Hepatocyte (in vitro differentiated cells): ENCODE results near the gene KIF2A. TPM values are rescaled to one million over a fixed set of nuclear protein-coding genes. Genes with fewer than 3 reads are reported as not detected.

Experiments used
- DNase-seq: peaks from one replicate; pipeline ENCODE4 v3.0.0-alpha.2; 2016; ENCODE audit warnings: low spot score
- H2AFZ ChIP-seq: fragments of 200-600 bp; sonication (generic); 2 replicates; pipeline ENCODE4 v1.6.0; 2016; ENCODE audit warnings: antibody characterized with exemption, mild to moderate bottlenecking
- H3K27ac ChIP-seq: fragments of 200-600 bp; sonication (generic); 2 replicates; pipeline ENCODE4 v1.5.1; 2016; ENCODE audit warnings: mild to moderate bottlenecking
- H3K27me3 ChIP-seq: fragments of 200-600 bp; sonication (generic); 2 replicates; pipeline ENCODE4 v1.6.1; 2016
- H3K36me3 ChIP-seq: fragments of 200-600 bp; sonication (generic); replicated peaks from 2 replicates; pipeline ENCODE4 v1.5.1; 2016; ENCODE audit warnings: low read depth; ENCODE audit not compliant: insufficient read depth
- H3K4me1 ChIP-seq: fragments of 200-600 bp; sonication (generic); 2 replicates; pipeline ENCODE4 v1.5.1; 2016; ENCODE audit warnings: mild to moderate bottlenecking, moderate library complexity; ENCODE audit not compliant: insufficient read depth
- H3K4me2 ChIP-seq: fragments of 200-600 bp; sonication (generic); 2 replicates; pipeline ENCODE4 v1.6.0; 2016
- H3K4me3 ChIP-seq: fragments of 200-600 bp; sonication (generic); 2 replicates; pipeline ENCODE4 v1.5.1; 2016; ENCODE audit warnings: mild to moderate bottlenecking
- H3K79me2 ChIP-seq: fragments of 200-600 bp; sonication (generic); 2 replicates; pipeline ENCODE4 v1.6.0; 2017; ENCODE audit warnings: mild to moderate bottlenecking
- H3K9me2 ChIP-seq: fragments of 200-600 bp; sonication (generic); replicated peaks from 2 replicates; pipeline ENCODE4 v1.6.0; 2017; ENCODE audit warnings: mild to moderate bottlenecking; ENCODE audit not compliant: insufficient read depth
- H3K9me3 ChIP-seq: fragments of 200-600 bp; sonication (generic); 2 replicates; pipeline ENCODE4 v1.5.1; 2016; ENCODE audit warnings: low read depth, mild to moderate bottlenecking
- H4K20me1 ChIP-seq: fragments of 200-600 bp; sonication (generic); 2 replicates; pipeline ENCODE4 v1.6.0; 2016; ENCODE audit warnings: mild to moderate bottlenecking; ENCODE audit not compliant: insufficient read depth, poor library complexity, severe bottlenecking
- EZH2 ChIP-seq: fragments of 200-600 bp; sonication (generic); IDR thresholded peaks from 2 replicates; pipeline ENCODE4 v1.6.1; 2016; ENCODE audit warnings: antibody characterized with exemption, mild to moderate bottlenecking, borderline replicate concordance
- EZH2phosphoT487 ChIP-seq: fragments of 200-600 bp; sonication (generic); IDR thresholded peaks from one replicate; pipeline ENCODE4 v1.6.1; 2018; ENCODE audit warnings: antibody characterized with exemption, mild to moderate bottlenecking, low read depth, moderate library complexity; ENCODE audit not compliant: unreplicated experiment, severe bottlenecking
- WGBS: methylation state at CpG from one replicate; pipeline ENCODE4 v1.1.6; 2016; ENCODE audit warnings: low lambda C conversion rate; ENCODE audit errors: missing lambda C conversion rate; 5-methylcytosine and 5-hydroxymethylcytosine counted together
- polyA plus RNA-seq: library from polyadenylated mRNA; unstranded; fragments of >200 nt; fragmentation: Nextera tagmentation; extraction: Ambion mirVana; gene quantifications from 2 replicates; pipeline ENCODE4 v1.2.1, GENCODE V29; 2016
- total RNA-seq: library from RNA; depleted of rRNA; stranded (reverse); fragments of >200 nt; gene quantifications from 2 replicates; pipeline ENCODE4 v1.2.3, GENCODE V29; 2014
- TF ChIP-seq, protein P1 (sequence below): fragments of 200-600 bp; sonication (generic); IDR thresholded peaks from 2 replicates; pipeline ENCODE4 v1.5.1; 2016; ENCODE audit warnings: antibody characterized with exemption, mild to moderate bottlenecking; ENCODE audit not compliant: poor library complexity

The KIF2A gene
- total and polyA plus RNA-seq, 2 experiments from 2014 or later, result 28.3 to 46.9 TPM

DNA sequence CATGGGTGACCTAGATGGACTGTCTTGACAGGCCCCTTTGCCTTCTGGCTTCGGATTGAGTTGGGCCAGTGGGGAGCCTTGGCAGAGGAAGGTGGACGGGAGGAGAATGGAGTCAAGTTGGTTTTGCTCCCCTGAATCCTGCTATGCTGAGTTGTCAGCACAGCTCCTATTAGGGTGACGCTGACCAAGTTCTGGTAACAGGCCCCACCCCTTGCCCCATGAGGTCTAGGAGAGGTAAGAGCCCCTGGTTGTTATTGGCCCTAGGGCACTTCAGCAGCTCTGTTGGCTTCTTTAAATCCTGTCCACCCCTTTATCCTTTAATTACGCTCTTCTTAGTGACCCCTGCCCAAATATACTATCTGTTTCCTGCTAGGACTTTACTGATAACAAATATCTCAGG is 39.4 kb upstream of the KIF2A start:
- H3K4me3 ChIP-seq, result no peak overlapping the region
- 91% methylated on average over 4 of the region's 4 CpGs for WGBS
- H2AFZ ChIP-seq, result no peak overlapping the region
- H3K36me3 ChIP-seq, result no peaks in the 10 kb centered on the region
- H3K27ac ChIP-seq, result no peak overlapping the region
- no peaks in the 10 kb centered on the region for H3K79me2 ChIP-seq
- TF ChIP-seq, protein P1, sequence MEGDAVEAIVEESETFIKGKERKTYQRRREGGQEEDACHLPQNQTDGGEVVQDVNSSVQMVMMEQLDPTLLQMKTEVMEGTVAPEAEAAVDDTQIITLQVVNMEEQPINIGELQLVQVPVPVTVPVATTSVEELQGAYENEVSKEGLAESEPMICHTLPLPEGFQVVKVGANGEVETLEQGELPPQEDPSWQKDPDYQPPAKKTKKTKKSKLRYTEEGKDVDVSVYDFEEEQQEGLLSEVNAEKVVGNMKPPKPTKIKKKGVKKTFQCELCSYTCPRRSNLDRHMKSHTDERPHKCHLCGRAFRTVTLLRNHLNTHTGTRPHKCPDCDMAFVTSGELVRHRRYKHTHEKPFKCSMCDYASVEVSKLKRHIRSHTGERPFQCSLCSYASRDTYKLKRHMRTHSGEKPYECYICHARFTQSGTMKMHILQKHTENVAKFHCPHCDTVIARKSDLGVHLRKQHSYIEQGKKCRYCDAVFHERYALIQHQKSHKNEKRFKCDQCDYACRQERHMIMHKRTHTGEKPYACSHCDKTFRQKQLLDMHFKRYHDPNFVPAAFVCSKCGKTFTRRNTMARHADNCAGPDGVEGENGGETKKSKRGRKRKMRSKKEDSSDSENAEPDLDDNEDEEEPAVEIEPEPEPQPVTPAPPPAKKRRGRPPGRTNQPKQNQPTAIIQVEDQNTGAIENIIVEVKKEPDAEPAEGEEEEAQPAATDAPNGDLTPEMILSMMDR, result no peak
- TF ChIP-seq EZH2, result no peak
- no peak for DNase-seq
- no peaks in the 10 kb centered on the region for H3K9me2 ChIP-seq
- no peaks in the 10 kb centered on the region for H4K20me1 ChIP-seq
- no peak overlapping the region for H3K4me2 ChIP-seq
- H3K4me1 ChIP-seq, result peaks cover 5% of the 10 kb centered on the region
- no peaks in the 10 kb centered on the region for H3K27me3 ChIP-seq
- H3K9me3 ChIP-seq, result no peaks in the 10 kb centered on the region

DNA sequence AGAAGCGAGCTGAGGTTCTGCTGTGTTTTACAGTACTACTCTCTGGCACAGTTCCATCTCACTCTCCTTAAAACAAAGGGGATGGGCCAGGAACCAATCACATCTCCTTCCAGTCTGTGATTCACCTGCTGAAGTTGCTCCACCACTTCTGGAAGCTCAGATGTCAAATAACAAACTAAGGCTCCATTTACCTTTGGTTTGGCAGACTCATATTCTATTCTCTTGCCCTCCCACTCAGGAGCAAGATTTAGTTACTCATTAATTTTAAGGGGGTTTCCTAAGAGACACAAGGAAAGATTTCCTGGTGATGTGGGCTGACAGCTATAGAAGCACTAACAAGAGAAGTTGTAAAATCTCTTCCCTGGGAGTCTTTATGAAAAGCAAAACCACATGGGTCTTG is 37.8 kb upstream of the KIF2A start:
- H3K4me3 ChIP-seq, result no peak overlapping the region
- peaks cover 5% of the 10 kb centered on the region for H3K4me1 ChIP-seq
- 41% methylated on average over 1 of the region's 1 CpG for WGBS
- peak overlapping the region; percentile 9 for H3K4me2 ChIP-seq
- no peaks in the 10 kb centered on the region for H3K79me2 ChIP-seq
- no peaks in the 10 kb centered on the region for H3K36me3 ChIP-seq
- peak overlapping the region; percentile 56 for H3K27ac ChIP-seq
- peak; percentile 76 for DNase-seq
- no peaks in the 10 kb centered on the region for H3K9me2 ChIP-seq
- no peak overlapping the region for H2AFZ ChIP-seq
- TF ChIP-seq EZH2 (no peak), EZH2phosphoT487 (no peak)
- TF ChIP-seq, protein P1, result no peak
- no peaks in the 10 kb centered on the region for H4K20me1 ChIP-seq
- H3K27me3 ChIP-seq, result no peaks in the 10 kb centered on the region
- H3K9me3 ChIP-seq, result no peaks in the 10 kb centered on the region

DNA sequence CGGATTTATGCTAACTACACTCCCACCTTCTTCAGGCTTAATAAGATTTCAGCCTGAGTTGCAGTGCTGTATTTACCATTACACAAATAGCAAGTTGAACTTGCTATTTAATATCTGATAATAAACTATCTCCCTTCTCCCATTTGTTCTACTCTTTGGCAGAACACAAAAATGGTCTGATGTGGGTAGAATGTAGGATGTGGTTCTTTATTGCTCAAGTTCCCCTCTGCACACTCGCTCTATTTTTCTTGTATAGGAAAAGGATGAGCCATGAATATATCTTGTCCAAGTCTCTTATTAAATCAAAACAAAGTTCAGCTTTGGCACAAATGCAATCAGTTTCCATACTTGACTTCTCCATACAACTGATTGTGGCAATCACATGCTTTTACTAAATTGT is 37.2 kb upstream of the KIF2A start:
- Histone ChIP-seq H3K4me1 (peaks cover 5% of the 10 kb centered on the region), H4K20me1 (no peaks in the 10 kb centered on the region), H3K4me2 (no peak overlapping the region), H3K9me2 (no peaks in the 10 kb centered on the region), H3K27ac (peak overlapping the region; percentile 52), H3K79me2 (no peaks in the 10 kb centered on the region), H2AFZ (no peak overlapping the region), H3K4me3 (no peak overlapping the region), H3K27me3 (no peaks in the 10 kb centered on the region), H3K36me3 (no peaks in the 10 kb centered on the region), H3K9me3 (no peaks in the 10 kb centered on the region)
- WGBS, result 63% methylated on average over 2 of the region's 2 CpGs
- DNase-seq, result no peak
- TF ChIP-seq, protein P1, result no peak
- no peak for TF ChIP-seq EZH2
- no peak for TF ChIP-seq EZH2phosphoT487

DNA sequence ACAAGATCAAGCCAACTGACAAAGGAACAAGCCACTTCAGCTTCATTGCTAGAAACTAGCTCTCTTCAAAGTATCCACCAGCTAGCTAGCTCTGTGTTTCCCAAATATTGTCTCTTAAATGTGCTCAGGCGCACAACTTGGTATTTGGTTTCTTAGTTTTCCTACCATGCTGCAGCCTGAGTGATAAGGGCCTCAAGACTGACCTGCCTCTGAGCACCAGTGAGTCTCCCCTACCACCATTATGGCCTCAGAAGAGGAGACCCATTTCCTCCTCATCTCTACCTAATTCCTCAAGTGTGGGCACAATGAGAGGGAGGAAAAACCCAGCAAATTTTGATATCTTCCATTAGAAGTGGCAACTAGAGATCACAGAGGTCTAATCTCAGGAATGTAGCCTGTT is 34.6 kb upstream of the KIF2A start:
- Histone ChIP-seq H3K36me3 (no peaks in the 10 kb centered on the region), H3K4me2 (no peak overlapping the region), H3K4me1 (peaks cover 5% of the 10 kb centered on the region), H2AFZ (no peak overlapping the region), H3K27me3 (no peaks in the 10 kb centered on the region), H4K20me1 (no peaks in the 10 kb centered on the region), H3K9me2 (no peaks in the 10 kb centered on the region), H3K27ac (no peak overlapping the region), H3K9me3 (no peaks in the 10 kb centered on the region), H3K79me2 (no peaks in the 10 kb centered on the region), H3K4me3 (no peak overlapping the region)
- 96% methylated on average over 1 of the region's 1 CpG for WGBS
- no peak for DNase-seq
- TF ChIP-seq EZH2phosphoT487 (no peak), EZH2 (no peak)
- TF ChIP-seq, protein P1, result no peak
